Activated CD4-positive, alpha-beta T cell treated with anti-CD3 and anti-CD28 coated beads for 36 hours (primary cell): ENCODE data around the gene DHCR24. TPM values are rescaled to one million over a fixed set of nuclear protein-coding genes. Genes with fewer than 3 reads are reported as not detected.

Experiments
- ATAC-seq: fragments of 200-7000 bp; cut with Tn5 transposase; one replicate; pipeline ENCODE4 v1.10.0; 2021; ENCODE audit warnings: mild to moderate bottlenecking, moderate library complexity
- CTCF ChIA-PET: fragments of 350-600 bp; sonication (Branson Sonifier 250); formaldehyde crosslinking; loops from one replicate; lab custom pipeline; 2021; ENCODE audit warnings: antibody characterized with exemption; lab: Charles Lee
- POLR2A ChIA-PET: fragments of 350-600 bp; sonication (Branson Sonifier 250); formaldehyde crosslinking; loops from one replicate; lab custom pipeline; 2021; ENCODE audit warnings: antibody characterized with exemption, inconsistent platforms; lab: Charles Lee
- DNase-seq: peaks from one replicate; pipeline ENCODE4 v3.0.0-alpha.2; 2020
- H3K27ac Mint-ChIP-seq: one replicate; pipeline ENCODE4 v1.8.0; 2021; ENCODE audit warnings: mixed read lengths
- H3K27me3 Mint-ChIP-seq: one replicate; pipeline ENCODE4 v1.8.0; 2021; ENCODE audit warnings: mixed read lengths
- H3K36me3 Mint-ChIP-seq: one replicate; pipeline ENCODE4 v1.8.0; 2021; ENCODE audit warnings: low read depth, mixed read lengths
- H3K4me1 Mint-ChIP-seq: one replicate; pipeline ENCODE4 v1.8.0; 2021; ENCODE audit warnings: mixed read lengths
- H3K4me3 Mint-ChIP-seq: one replicate; pipeline ENCODE4 v1.8.0; 2021; ENCODE audit warnings: mild to moderate bottlenecking, moderate library complexity, mixed read lengths
- H3K9me3 Mint-ChIP-seq: one replicate; pipeline ENCODE4 v1.8.0; 2021; ENCODE audit warnings: low read depth, mixed read lengths
- intact Hi-C, 2 experiments: fragments of 100-400 bp; cut with DNase I in 1 of 2; cut with micrococcal nuclease in 1 of 2; formaldehyde crosslinking; loops; one replicate each; pipeline versions ENCODE4 v1.14.2 to v1.15.1; 2022 to 2024; cut with DNase I, micrococcal nuclease
- total RNA-seq, 2 experiments: library from RNA; stranded (reverse); gene quantifications; one replicate each; pipeline ENCODE4 v1.2.3, GENCODE V29; 2021

DHCR24 gene
- total RNA-seq, 2 experiments from 2014 or later, result 78.4 to 80.6 TPM

GRCh38 chr1:54874079-54874830, 12.7 kb downstream of the DHCR24 start:
- ChIA-PET POLR2A (interaction anchor here (1.0 kb wide), 1 partner anchor 12 kb away, joined by 3 read pairs; the partner anchor contains the start of gene DHCR24), CTCF (interaction anchor here (0.6 to 1.0 kb wide), 2 partner anchors 17 to 328 kb away, joined by 3 to 4 read pairs; no protein-coding TSS in a partner anchor)
- no peak for DNase-seq
- H3K36me3 Mint-ChIP-seq, result peaks cover 61% of the 10 kb centered on the region
- no peaks in the 10 kb centered on the region for H3K27me3 Mint-ChIP-seq
- intact Hi-C loops, result no loop called here
- H3K27ac Mint-ChIP-seq, result no peak overlapping the region
- ATAC-seq, result no peak
- H3K4me3 Mint-ChIP-seq, result no peak overlapping the region
- no peaks in the 10 kb centered on the region for H3K9me3 Mint-ChIP-seq
- H3K4me1 Mint-ChIP-seq, result peaks cover 3% of the 10 kb centered on the region

DNA sequence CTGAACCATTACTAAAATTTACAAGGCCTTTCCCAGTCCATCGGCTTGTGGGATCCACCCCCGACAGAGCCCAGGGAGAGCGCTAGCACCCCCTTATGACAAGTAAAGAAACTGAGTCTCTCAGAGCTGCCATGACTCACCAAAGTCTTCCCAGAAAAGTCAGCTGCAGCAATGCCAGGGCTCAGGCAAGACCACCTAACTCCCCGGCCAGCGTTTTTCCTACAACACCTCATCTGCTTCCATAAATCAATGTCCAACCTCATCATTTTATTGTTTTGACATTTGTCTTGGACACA, 15.0 kb downstream of the DHCR24 start:
- POLR2A ChIA-PET, result no interaction called here
- Mint-ChIP-seq H3K4me1 (peaks cover 3% of the 10 kb centered on the region), H3K36me3 (peaks cover 64% of the 10 kb centered on the region), H3K27me3 (no peaks in the 10 kb centered on the region), H3K27ac (no peak overlapping the region), H3K9me3 (no peaks in the 10 kb centered on the region), H3K4me3 (no peak overlapping the region)
- intact Hi-C loops, result no loop called here
- no peak for DNase-seq
- no peak for ATAC-seq
- CTCF ChIA-PET, result interaction anchor here (0.6 to 0.7 kb wide), 3 partner anchors 73 to 296 kb away, joined by 3 read pairs; no protein-coding TSS in a partner anchor

DNA sequence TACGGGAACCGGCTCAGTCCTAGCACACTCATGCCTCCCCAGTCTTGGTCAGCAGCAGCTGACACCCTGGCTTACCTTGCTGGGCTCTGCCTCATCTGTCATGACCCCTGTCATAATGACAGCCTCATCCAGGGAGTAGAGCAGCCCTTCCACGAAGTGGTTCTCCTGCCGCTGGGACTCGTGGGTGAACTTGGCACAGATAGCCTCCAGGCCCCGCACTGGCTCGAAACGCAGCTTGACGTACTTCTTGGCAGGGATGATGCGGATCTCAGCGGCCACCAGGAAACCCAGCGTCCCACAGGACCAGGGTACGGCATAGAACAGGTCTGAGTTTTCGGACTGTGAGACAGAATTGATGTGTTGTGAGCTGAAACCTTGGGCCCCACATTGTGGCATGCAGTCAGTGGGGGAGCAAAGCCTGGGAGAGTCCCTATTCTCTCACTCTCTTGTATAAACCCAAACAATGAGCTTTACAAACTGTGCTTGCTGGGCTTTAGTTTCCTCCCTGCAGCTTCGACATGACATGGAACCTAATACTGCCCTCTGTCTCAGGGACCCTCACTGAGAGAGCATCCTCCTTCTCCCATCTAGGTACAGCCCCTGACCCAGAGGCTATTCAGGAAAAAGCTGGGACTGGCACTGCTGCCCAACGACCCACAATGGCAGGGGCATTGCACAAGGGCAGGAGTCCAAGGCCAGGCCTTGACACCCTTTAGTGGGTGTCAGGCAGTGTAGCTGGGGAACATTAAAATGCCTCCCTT, 15.5 kb downstream of the DHCR24 start:
- Mint-ChIP-seq H3K27ac (no peak overlapping the region), H3K4me1 (no peaks in the 10 kb centered on the region), H3K27me3 (no peaks in the 10 kb centered on the region), H3K36me3 (peaks cover 59% of the 10 kb centered on the region), H3K9me3 (no peaks in the 10 kb centered on the region), H3K4me3 (no peak overlapping the region)
- ATAC-seq (no peak), DNase-seq (no peak)
- intact Hi-C loops, result no loop called here
- CTCF ChIA-PET, result interaction anchor here (0.6 to 0.7 kb wide), 2 partner anchors 131 to 296 kb away, joined by 3 read pairs; no protein-coding TSS in a partner anchor
- POLR2A ChIA-PET, result no interaction called here

DNA sequence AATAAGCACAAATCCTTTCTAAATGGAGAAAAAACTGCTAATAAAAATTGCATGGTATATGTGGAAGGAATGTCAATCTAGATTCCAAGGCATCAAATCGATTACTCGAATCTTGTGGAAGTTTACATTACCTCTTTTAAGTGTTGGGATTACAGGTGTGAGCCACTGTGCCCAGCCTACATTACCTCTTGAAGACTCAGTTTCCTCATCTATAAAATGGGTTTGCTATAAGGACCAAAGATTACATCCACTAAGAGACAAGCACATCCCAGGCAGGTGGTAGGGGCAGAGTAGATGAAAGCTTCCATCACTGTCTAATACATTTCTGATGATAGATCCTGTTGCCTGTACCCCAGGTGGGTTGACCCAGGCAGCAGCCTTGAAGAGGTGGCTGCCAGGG, 16.1 kb downstream of the DHCR24 start:
- no peaks in the 10 kb centered on the region for H3K9me3 Mint-ChIP-seq
- no peak overlapping the region for H3K4me3 Mint-ChIP-seq
- ATAC-seq (no peak), DNase-seq (no peak)
- no peaks in the 10 kb centered on the region for H3K27me3 Mint-ChIP-seq
- POLR2A ChIA-PET, result no interaction called here
- intact Hi-C loops, result no loop called here
- CTCF ChIA-PET, result no interaction called here
- H3K36me3 Mint-ChIP-seq, result peaks cover 57% of the 10 kb centered on the region
- no peaks in the 10 kb centered on the region for H3K4me1 Mint-ChIP-seq
- no peak overlapping the region for H3K27ac Mint-ChIP-seq

GRCh38 chr1:54869173-54869851, 17.7 kb downstream of the DHCR24 start:
- no peak for DNase-seq
- H3K27ac Mint-ChIP-seq, result no peak overlapping the region
- CTCF ChIA-PET, result no interaction called here
- no peak overlapping the region for H3K4me3 Mint-ChIP-seq
- H3K27me3 Mint-ChIP-seq, result no peaks in the 10 kb centered on the region
- ATAC-seq, result no peak
- no peaks in the 10 kb centered on the region for H3K4me1 Mint-ChIP-seq
- H3K9me3 Mint-ChIP-seq, result no peaks in the 10 kb centered on the region
- intact Hi-C loops, result no loop called here
- POLR2A ChIA-PET, result no interaction called here
- peaks cover 56% of the 10 kb centered on the region for H3K36me3 Mint-ChIP-seq

GRCh38 chr1:54867717-54868057, 19.3 kb downstream of the DHCR24 start:
- H3K4me3 Mint-ChIP-seq, result no peak overlapping the region
- DNase-seq, result no peak
- intact Hi-C loops, result no loop called here
- no peaks in the 10 kb centered on the region for H3K27me3 Mint-ChIP-seq
- no peak for ATAC-seq
- H3K4me1 Mint-ChIP-seq, result no peaks in the 10 kb centered on the region
- ChIA-PET POLR2A (no interaction called here), CTCF (interaction anchor here (1.2 kb wide), 1 partner anchor 18 kb away, joined by 4 read pairs; no protein-coding TSS in a partner anchor)
- no peaks in the 10 kb centered on the region for H3K9me3 Mint-ChIP-seq
- H3K27ac Mint-ChIP-seq, result no peak overlapping the region
- H3K36me3 Mint-ChIP-seq, result peaks cover 56% of the 10 kb centered on the region

DNA sequence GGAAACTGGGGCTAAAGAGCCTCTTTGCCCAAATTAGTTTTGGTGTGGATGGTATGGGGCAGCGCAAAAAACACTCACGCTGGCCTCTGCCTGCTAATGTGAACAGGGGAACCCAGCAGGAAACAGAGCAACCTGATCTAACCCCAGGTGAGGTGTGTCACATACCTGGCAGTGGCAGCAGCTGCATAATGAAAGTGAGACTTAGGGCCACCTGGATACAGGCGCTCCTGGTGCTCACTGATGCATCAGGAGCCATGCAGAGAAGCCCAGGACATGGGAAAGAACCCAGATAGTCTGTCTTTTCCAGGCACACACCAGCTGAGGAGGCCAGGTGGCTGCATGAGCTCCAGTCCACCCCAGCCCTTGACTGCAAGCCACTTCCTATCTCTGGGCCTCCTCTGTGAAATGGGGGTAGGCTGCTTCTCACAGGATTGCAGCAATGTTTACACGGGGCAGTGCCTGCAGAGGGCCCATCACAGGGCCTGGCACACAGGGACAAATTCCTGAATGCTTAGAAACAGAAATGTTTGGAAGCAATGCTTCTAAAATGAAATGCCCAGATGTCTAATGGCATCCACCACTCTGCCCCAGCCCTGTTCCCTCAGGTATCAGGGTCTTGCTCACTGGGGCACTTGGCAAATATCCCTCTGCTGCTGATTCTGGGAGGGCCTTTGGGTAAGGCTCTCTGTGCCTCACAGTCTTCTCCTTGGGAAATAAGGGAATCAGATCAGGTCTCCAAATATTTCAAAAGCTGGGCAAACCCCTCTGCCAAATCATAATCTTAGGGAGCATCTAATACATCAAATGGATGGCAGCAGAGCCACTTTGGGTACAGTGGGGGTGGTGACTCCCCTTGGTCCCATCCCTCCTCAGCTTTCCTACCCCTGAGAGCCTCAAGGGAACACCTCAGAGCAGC, 19.9 kb downstream of the DHCR24 start:
- Mint-ChIP-seq H3K27ac (no peak overlapping the region), H3K4me1 (no peaks in the 10 kb centered on the region), H3K9me3 (no peaks in the 10 kb centered on the region), H3K4me3 (no peak overlapping the region), H3K36me3 (peaks cover 54% of the 10 kb centered on the region), H3K27me3 (no peaks in the 10 kb centered on the region)
- intact Hi-C loops, result no loop called here
- DNase-seq (no peak), ATAC-seq (no peak)
- ChIA-PET CTCF (interaction anchor here (1.2 kb wide), 1 partner anchor 19 kb away, joined by 4 read pairs; no protein-coding TSS in a partner anchor), POLR2A (interaction anchor here (0.7 kb wide), 1 partner anchor 18 kb away, joined by 4 read pairs; no protein-coding TSS in a partner anchor)

DNA sequence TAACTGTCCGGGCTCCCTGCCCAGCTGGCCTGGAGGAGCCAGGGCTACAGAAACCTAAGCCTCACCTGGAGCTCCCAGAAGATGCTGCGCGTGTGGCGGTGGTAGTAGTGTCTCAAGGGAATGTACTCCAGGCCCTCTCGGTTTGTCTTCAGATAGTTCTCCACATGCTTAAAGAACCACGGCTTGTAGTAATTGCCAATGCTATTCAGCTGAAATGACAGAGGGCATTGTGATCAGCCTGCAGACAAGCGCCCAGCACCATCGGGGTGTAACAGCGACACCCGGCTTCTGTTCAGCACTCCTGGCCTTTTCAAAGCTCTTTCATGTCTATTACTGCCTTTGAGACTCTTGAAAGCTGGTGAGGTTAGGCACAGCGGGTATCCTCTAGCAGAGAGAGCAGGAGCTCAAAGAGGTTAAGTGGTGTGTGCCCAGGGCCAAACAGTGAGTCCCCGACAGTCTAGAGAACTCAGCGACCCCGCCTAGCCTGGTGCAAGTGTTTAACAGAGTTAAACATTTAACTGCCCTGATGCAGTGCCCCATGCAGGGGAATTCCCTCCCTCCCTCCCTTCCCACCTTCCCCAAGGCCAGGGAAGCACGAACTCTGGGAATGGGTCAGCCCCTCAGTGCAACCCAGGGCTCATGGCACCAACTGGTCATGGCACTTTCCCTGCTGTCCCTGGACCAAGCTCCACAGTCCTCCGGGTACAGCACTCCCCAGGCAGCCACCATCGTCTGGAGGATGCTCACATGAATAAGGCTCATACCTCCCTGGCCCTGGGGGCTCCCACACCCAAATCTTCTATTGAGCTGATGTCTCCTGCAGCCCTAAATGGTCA, 21.5 kb downstream of the DHCR24 start:
- DNase-seq (no peak), ATAC-seq (no peak)
- Mint-ChIP-seq H3K36me3 (peaks cover 51% of the 10 kb centered on the region), H3K27ac (no peak overlapping the region), H3K4me1 (no peaks in the 10 kb centered on the region), H3K27me3 (no peaks in the 10 kb centered on the region), H3K9me3 (no peaks in the 10 kb centered on the region), H3K4me3 (no peak overlapping the region)
- intact Hi-C loops, result no loop called here
- POLR2A ChIA-PET, result no interaction called here
- CTCF ChIA-PET, result no interaction called here

- CTCF ChIA-PET, result no interaction called here
- peaks cover 57% of the 10 kb centered on the region for H3K36me3 Mint-ChIP-seq
- H3K9me3 Mint-ChIP-seq, result no peaks in the 10 kb centered on the region
Measured at GRCh38 chr1:54864460-54865208, 22.4 kb downstream of the DHCR24 start.

DNA sequence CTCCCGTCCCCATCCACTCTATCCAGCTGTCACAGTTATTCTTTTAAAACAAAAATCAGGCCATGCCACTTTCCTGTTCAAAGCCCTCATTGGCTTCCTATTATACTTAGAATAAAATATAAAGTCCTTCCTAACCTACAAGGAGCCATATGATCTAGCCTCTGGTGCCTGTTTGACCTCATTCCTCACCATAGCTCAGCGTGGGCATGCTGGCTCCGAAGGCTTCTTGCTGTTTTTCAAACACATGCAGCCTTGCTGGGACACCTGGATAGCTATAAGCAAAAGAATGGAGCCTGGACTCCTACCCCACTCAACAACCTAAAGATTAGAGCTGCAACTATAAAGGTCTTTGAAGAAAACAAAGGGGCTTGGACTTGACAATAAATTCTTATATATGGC, 23.7 kb downstream of the DHCR24 start:
- H3K27ac Mint-ChIP-seq, result no peak overlapping the region
- no peaks in the 10 kb centered on the region for H3K27me3 Mint-ChIP-seq
- no peak for ATAC-seq
- H3K4me3 Mint-ChIP-seq, result no peak overlapping the region
- peaks cover 49% of the 10 kb centered on the region for H3K36me3 Mint-ChIP-seq
- H3K4me1 Mint-ChIP-seq, result no peaks in the 10 kb centered on the region
- ChIA-PET POLR2A (no interaction called here), CTCF (no interaction called here)
- intact Hi-C loops, result no loop called here
- DNase-seq, result no peak
- H3K9me3 Mint-ChIP-seq, result no peaks in the 10 kb centered on the region

More at GRCh38 chr1:54864460-54865208, 22.4 kb downstream of the DHCR24 start:
- Mint-ChIP-seq H3K27me3 (no peaks in the 10 kb centered on the region), H3K4me3 (no peak overlapping the region), H3K4me1 (no peaks in the 10 kb centered on the region), H3K27ac (no peak overlapping the region)
- POLR2A ChIA-PET, result no interaction called here
- DNase-seq (no peak), ATAC-seq (no peak)
- intact Hi-C loops, result no loop called here
